Measurements from ENCODE around the gene DHRS9. TPM values are rescaled to one million over a fixed set of nuclear protein-coding genes. Genes with fewer than 3 reads are reported as not detected.

DHRS9 gene
- total and polyA plus RNA-seq, 2 experiments from 2014 or later = not detected

DNA sequence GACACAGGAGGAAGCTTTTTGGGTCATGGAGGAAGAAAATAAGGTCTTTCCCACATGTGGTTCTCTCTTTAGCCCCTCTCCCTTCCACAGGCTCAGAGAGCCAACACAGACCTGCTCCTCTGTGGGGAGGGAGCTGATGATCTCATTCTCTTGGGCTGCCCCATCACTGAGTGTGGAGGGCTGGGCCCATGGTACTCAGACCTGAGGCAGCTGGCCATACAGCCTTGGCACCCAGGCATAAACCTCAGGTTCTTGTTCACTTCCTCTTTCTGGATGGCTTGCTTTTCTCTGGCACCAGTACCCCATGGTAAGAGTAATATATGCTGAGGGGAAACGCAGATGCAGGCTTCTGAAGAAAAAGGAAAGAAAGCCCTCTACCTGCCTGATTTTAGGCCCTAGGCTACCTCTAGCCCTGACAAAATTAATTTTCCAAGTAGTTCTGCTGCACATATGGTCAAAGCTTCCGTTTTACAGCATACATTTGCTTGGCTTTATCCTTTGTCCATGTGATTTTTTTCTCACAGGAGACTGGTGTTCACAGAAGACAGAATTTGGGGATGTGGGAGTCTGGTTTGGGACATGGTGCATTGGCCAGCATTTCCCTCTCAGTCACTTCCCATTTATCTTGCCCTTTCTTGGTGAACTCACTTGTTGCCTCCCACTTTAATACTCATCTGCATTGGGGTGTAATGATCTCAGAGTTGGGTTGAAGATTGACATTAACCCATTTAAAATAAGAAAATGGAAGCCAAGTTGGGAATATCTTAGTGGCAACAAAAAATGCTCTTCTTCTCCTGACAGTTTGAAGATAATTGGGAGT lies 11.1 kb downstream of the DHRS9 start (continued):
- TF ChIP-seq, protein P1, sequence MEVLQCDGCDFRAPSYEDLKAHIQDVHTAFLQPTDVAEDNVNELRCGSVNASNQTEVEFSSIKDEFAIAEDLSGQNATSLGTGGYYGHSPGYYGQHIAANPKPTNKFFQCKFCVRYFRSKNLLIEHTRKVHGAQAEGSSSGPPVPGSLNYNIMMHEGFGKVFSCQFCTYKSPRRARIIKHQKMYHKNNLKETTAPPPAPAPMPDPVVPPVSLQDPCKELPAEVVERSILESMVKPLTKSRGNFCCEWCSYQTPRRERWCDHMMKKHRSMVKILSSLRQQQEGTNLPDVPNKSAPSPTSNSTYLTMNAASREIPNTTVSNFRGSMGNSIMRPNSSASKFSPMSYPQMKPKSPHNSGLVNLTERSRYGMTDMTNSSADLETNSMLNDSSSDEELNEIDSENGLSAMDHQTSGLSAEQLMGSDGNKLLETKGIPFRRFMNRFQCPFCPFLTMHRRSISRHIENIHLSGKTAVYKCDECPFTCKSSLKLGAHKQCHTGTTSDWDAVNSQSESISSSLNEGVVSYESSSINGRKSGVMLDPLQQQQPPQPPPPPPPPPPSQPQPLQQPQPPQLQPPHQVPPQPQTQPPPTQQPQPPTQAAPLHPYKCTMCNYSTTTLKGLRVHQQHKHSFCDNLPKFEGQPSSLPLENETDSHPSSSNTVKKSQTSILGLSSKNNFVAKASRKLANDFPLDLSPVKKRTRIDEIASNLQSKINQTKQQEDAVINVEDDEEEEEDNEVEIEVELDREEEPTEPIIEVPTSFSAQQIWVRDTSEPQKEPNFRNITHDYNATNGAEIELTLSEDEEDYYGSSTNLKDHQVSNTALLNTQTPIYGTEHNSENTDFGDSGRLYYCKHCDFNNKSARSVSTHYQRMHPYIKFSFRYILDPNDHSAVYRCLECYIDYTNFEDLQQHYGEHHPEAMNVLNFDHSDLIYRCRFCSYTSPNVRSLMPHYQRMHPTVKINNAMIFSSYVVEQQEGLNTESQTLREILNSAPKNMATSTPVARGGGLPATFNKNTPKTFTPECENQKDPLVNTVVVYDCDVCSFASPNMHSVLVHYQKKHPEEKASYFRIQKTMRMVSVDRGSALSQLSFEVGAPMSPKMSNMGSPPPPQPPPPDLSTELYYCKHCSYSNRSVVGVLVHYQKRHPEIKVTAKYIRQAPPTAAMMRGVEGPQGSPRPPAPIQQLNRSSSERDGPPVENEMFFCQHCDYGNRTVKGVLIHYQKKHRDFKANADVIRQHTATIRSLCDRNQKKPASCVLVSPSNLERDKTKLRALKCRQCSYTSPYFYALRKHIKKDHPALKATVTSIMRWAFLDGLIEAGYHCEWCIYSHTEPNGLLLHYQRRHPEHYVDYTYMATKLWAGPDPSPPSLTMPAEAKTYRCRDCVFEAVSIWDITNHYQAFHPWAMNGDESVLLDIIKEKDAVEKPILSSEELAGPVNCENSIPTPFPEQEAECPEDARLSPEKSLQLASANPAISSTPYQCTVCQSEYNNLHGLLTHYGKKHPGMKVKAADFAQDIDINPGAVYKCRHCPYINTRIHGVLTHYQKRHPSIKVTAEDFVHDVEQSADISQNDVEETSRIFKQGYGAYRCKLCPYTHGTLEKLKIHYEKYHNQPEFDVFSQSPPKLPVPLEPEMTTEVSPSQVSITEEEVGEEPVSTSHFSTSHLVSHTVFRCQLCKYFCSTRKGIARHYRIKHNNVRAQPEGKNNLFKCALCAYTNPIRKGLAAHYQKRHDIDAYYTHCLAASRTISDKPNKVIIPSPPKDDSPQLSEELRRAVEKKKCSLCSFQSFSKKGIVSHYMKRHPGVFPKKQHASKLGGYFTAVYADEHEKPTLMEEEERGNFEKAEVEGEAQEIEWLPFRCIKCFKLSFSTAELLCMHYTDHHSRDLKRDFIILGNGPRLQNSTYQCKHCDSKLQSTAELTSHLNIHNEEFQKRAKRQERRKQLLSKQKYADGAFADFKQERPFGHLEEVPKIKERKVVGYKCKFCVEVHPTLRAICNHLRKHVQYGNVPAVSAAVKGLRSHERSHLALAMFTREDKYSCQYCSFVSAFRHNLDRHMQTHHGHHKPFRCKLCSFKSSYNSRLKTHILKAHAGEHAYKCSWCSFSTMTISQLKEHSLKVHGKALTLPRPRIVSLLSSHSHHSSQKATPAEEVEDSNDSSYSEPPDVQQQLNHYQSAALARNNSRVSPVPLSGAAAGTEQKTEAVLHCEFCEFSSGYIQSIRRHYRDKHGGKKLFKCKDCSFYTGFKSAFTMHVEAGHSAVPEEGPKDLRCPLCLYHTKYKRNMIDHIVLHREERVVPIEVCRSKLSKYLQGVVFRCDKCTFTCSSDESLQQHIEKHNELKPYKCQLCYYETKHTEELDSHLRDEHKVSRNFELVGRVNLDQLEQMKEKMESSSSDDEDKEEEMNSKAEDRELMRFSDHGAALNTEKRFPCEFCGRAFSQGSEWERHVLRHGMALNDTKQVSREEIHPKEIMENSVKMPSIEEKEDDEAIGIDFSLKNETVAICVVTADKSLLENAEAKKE (CRISPR knock-in tag; IDR thresholded peaks at IDR 0.05) = no peak
- no peak for TF ChIP-seq ZNF114 (CRISPR knock-in tag; IDR thresholded peaks at IDR 0.05)

DNA sequence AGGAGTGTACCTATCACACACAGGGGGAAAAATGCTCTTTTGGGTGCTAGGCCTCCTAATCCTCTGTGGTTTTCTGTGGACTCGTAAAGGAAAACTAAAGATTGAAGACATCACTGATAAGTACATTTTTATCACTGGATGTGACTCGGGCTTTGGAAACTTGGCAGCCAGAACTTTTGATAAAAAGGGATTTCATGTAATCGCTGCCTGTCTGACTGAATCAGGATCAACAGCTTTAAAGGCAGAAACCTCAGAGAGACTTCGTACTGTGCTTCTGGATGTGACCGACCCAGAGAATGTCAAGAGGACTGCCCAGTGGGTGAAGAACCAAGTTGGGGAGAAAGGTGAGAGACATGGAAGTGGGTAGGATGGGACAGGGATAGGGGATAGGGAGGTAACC lies 12.2 kb downstream of the DHRS9 start:
- no peaks in the 10 kb centered on the region for H3K4me1 ChIP-seq (ENCODE audit: insufficient read depth)
- no peak for ATAC-seq
- TF ChIP-seq POLR2AphosphoS5 (IDR thresholded peaks at IDR 0.05; ENCODE audit: low read depth) (no peak), ZNF114 (CRISPR knock-in tag; IDR thresholded peaks at IDR 0.05) (no peak), CREB1 (CRISPR knock-in tag; IDR thresholded peaks at IDR 0.05; ENCODE audit: low read depth) (no peak)
- TF ChIP-seq, protein P2, sequence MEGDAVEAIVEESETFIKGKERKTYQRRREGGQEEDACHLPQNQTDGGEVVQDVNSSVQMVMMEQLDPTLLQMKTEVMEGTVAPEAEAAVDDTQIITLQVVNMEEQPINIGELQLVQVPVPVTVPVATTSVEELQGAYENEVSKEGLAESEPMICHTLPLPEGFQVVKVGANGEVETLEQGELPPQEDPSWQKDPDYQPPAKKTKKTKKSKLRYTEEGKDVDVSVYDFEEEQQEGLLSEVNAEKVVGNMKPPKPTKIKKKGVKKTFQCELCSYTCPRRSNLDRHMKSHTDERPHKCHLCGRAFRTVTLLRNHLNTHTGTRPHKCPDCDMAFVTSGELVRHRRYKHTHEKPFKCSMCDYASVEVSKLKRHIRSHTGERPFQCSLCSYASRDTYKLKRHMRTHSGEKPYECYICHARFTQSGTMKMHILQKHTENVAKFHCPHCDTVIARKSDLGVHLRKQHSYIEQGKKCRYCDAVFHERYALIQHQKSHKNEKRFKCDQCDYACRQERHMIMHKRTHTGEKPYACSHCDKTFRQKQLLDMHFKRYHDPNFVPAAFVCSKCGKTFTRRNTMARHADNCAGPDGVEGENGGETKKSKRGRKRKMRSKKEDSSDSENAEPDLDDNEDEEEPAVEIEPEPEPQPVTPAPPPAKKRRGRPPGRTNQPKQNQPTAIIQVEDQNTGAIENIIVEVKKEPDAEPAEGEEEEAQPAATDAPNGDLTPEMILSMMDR (conservative IDR thresholded peaks at IDR 0.05; ENCODE audit: low read depth in 2 of 2) = no peak
- TF ChIP-seq, protein P1 (CRISPR knock-in tag; IDR thresholded peaks at IDR 0.05) = no peak
- peaks cover 2% of the 10 kb centered on the region for H3K27me3 Mint-ChIP-seq (ENCODE audit: insufficient read depth, low read depth, poor library complexity)
- H3K79me2 ChIP-seq (replicated peaks; ENCODE audit: insufficient read depth) = no peaks in the 10 kb centered on the region
- H3K9me3 Mint-ChIP-seq = no peaks in the 10 kb centered on the region
- no peaks in the 10 kb centered on the region for H3K27me3 ChIP-seq (ENCODE audit: insufficient read depth)
- no peak overlapping the region for H3K4me2 ChIP-seq
- H3K4me3 ChIP-seq = no peak overlapping the region
- no peaks in the 10 kb centered on the region for H3K36me3 ChIP-seq (ENCODE audit: insufficient read depth)
- no peak overlapping the region for H3K27ac Mint-ChIP-seq
- H3F3A ChIP-seq (replicated peaks; ENCODE audit: low read depth) = no peaks in the 10 kb centered on the region
- no peaks in the 10 kb centered on the region for H4K20me1 ChIP-seq (replicated peaks; ENCODE audit: insufficient read depth)
- DNase-seq (ENCODE audit: low spot score) = no peak
- no peak overlapping the region for H3K4me3 Mint-ChIP-seq
- H3K27ac ChIP-seq (ENCODE audit: low read depth) = no peak overlapping the region
- H3K9me2 ChIP-seq (ENCODE audit: insufficient read depth) = 0 out of 2 replicates have a peak, but pooled peaks cover under 1% of the 10 kb centered on the region
- H3K4me1 Mint-ChIP-seq = no peaks in the 10 kb centered on the region
- H2AFZ ChIP-seq = 0 out of 2 replicates have a peak overlapping the region, but pooled peaks have one; percentile 16
- no peaks in the 10 kb centered on the region for H3K36me3 Mint-ChIP-seq (ENCODE audit: low read depth)
